OCI-LY1 (cell line): ENCODE measurements around the gene PLEKHG4B.
"Not testable (repeated sequence)": the region's sequence is repeated elsewhere in the genome, so short reads cannot be mapped to it uniquely, and the experiment has no call there.

Experiments used
- H2AFZ ChIP-seq: fragments of 200-600 bp; sonication (generic), shearing (Covaris generic); 2 replicates; pipeline ENCODE4 v1.6.0; 2014; ENCODE audit warnings: antibody characterized with exemption, mild to moderate bottlenecking, low read length
- H3F3A ChIP-seq: fragments of 200-600 bp; sonication (generic), shearing (Covaris generic); 2 replicates; pipeline ENCODE4 v1.6.0; 2014; ENCODE audit warnings: mild to moderate bottlenecking, antibody characterized with exemption, low read length, moderate library complexity; ENCODE audit not compliant: insufficient read depth
- H3K27ac ChIP-seq: fragments of 200-600 bp; sonication (generic); 2 replicates; pipeline ENCODE4 v1.5.1; 2014; ENCODE audit warnings: low read length, mixed run types, mild to moderate bottlenecking, low read depth; ENCODE audit not compliant: poor library complexity, severe bottlenecking
- H3K27me3 ChIP-seq: fragments of 200-600 bp; sonication (generic); 2 replicates; pipeline ENCODE4 v1.6.0; 2014; ENCODE audit warnings: antibody characterized with exemption, mild to moderate bottlenecking, low read length, moderate library complexity; ENCODE audit not compliant: insufficient read depth
- H3K36me3 ChIP-seq: fragments of 200-600 bp; sonication (generic); 2 replicates; pipeline ENCODE4 v1.6.1; 2014; ENCODE audit warnings: mild to moderate bottlenecking, antibody characterized with exemption, low read length, moderate library complexity, mixed read lengths; ENCODE audit not compliant: insufficient read depth
- H3K4me1 ChIP-seq: fragments of 200-600 bp; sonication (generic); 2 replicates; pipeline ENCODE4 v1.5.1; 2014; ENCODE audit warnings: mild to moderate bottlenecking, low read length, moderate library complexity; ENCODE audit not compliant: insufficient read depth, severe bottlenecking
- H3K4me2 ChIP-seq: fragments of 200-600 bp; sonication (generic), shearing (Covaris generic); 2 replicates; pipeline ENCODE4 v1.6.1; 2014; ENCODE audit warnings: low read length
- H3K4me3 ChIP-seq: fragments of 200-600 bp; sonication (generic); 2 replicates; pipeline ENCODE4 v1.5.1; 2014; ENCODE audit warnings: low read length, low read depth, mild to moderate bottlenecking, mixed read lengths; ENCODE audit not compliant: poor library complexity, severe bottlenecking
- H3K79me2 ChIP-seq: fragments of 200-600 bp; shearing (Covaris generic); 2 replicates; pipeline ENCODE4 v1.6.1; 2016; ENCODE audit warnings: mixed run types, low read length, mixed read lengths; ENCODE audit not compliant: insufficient read depth
- H3K9ac ChIP-seq: fragments of 200-600 bp; sonication (generic), shearing (Covaris generic); 2 replicates; pipeline ENCODE4 v1.6.1; 2014; ENCODE audit warnings: mild to moderate bottlenecking, low read length, mixed read lengths
- H3K9me2 ChIP-seq: fragments of 200-600 bp; sonication (generic), shearing (Covaris generic); 2 replicates; pipeline ENCODE4 v1.6.1; 2014; ENCODE audit warnings: low read depth, mild to moderate bottlenecking, low read length, mixed read lengths
- H3K9me3 ChIP-seq: fragments of 200-600 bp; shearing (Covaris generic); 2 replicates; pipeline ENCODE4 v1.6.1; 2014; ENCODE audit warnings: low read length, mixed read lengths
- H4K20me1 ChIP-seq: fragments of 200-600 bp; sonication (generic), shearing (Covaris generic); 2 replicates; pipeline ENCODE4 v1.6.0; 2016; ENCODE audit warnings: mild to moderate bottlenecking, low read length; ENCODE audit not compliant: insufficient read depth
- CTCF ChIP-seq: fragments of 200-600 bp; sonication (generic), shearing (Covaris generic); IDR thresholded peaks from 2 replicates; pipeline ENCODE4 v1.5.1; 2017; ENCODE audit warnings: mild to moderate bottlenecking, antibody characterized with exemption, low read length, moderate library complexity, mixed read lengths
- EZH2 ChIP-seq: fragments of 200-600 bp; sonication (generic), shearing (Covaris generic); IDR thresholded peaks from 2 replicates; pipeline ENCODE4 v1.8.0; 2017; ENCODE audit warnings: borderline replicate concordance, mixed run types, mild to moderate bottlenecking, antibody characterized with exemption, low read length, moderate library complexity, mixed read lengths

PLEKHG4B gene

GRCh38 chr5:164244-164643 is 72.3 kb downstream of the PLEKHG4B start:
- Histone ChIP-seq H3K4me3 (no peak overlapping the region), H3K27me3 (peaks cover 4% of the 10 kb centered on the region; the same call in 1 of the 2 replicates), H3K4me2 (no peak overlapping the region), H3F3A (no peaks in the 10 kb centered on the region), H3K27ac (no peak overlapping the region), H3K79me2 (no peaks in the 10 kb centered on the region), H3K9me2 (no peaks in the 10 kb centered on the region), H3K36me3 (no peaks in the 10 kb centered on the region), H3K9me3 (no peaks in the 10 kb centered on the region), H3K9ac (no peak overlapping the region), H4K20me1 (no peaks in the 10 kb centered on the region), H3K4me1 (no peaks in the 10 kb centered on the region), H2AFZ (no peak overlapping the region)
- no peak for TF ChIP-seq EZH2
- TF ChIP-seq CTCF: no peak

GRCh38 chr5:164783-165182 is 72.8 kb downstream of the PLEKHG4B start:
- H3K36me3 ChIP-seq, H3K27me3 ChIP-seq, H2AFZ ChIP-seq, H3K4me3 ChIP-seq, H3K27ac ChIP-seq, H3F3A ChIP-seq, H3K79me2 ChIP-seq, H3K4me2 ChIP-seq, H4K20me1 ChIP-seq, H3K9me2 ChIP-seq, H3K4me1 ChIP-seq, H3K9me3 ChIP-seq, H3K9ac ChIP-seq: not testable (repeated sequence)

- Histone ChIP-seq H3K4me3 (no peak overlapping the region), H3F3A (no peaks in the 10 kb centered on the region), H3K27me3 (0 out of 2 replicates have a peak, but pooled peaks cover 2% of the 10 kb centered on the region), H2AFZ (no peak overlapping the region), H3K9me2 (no peaks in the 10 kb centered on the region), H3K79me2 (no peaks in the 10 kb centered on the region), H3K4me1 (no peaks in the 10 kb centered on the region), H3K27ac (no peak overlapping the region), H3K9ac (no peak overlapping the region), H4K20me1 (no peaks in the 10 kb centered on the region), H3K9me3 (no peaks in the 10 kb centered on the region), H3K36me3 (no peaks in the 10 kb centered on the region), H3K4me2 (no peak overlapping the region)
- TF ChIP-seq EZH2 (no peak), CTCF (no peak)
These were observed 74.7 kb downstream of the PLEKHG4B start for GRCh38 chr5:166441-167372.
